Epithelial cell of proximal tubule (primary cell): ENCODE measurements around the gene CHSY3. TPM values are rescaled to one million over a fixed set of nuclear protein-coding genes. Genes with fewer than 3 reads are reported as not detected.

Source experiments
- DNase-seq: peaks from one replicate; pipeline ENCODE4 v3.0.0-alpha.2; 2011; ENCODE audit warnings: low read depth
- H3K4me3 ChIP-seq: 2 replicates; pipeline ENCODE4 v1.5.1; 2011; ENCODE audit warnings: low read depth, mild to moderate bottlenecking, low read length
- total RNA-seq: library from RNA; depleted of rRNA; stranded (reverse); fragments of >200 nt; gene quantifications from 2 replicates; pipeline ENCODE4 v1.2.3, GENCODE V29; 2015
- TF ChIP-seq, protein P1 (sequence below): conservative IDR thresholded peaks from 2 replicates; pipeline ENCODE4 v1.5.1; 2012; ENCODE audit warnings: low read depth, mild to moderate bottlenecking, low read length

CHSY3 gene
- total RNA-seq, 1 donor from 2014 or later, result 1.7 TPM

DNA sequence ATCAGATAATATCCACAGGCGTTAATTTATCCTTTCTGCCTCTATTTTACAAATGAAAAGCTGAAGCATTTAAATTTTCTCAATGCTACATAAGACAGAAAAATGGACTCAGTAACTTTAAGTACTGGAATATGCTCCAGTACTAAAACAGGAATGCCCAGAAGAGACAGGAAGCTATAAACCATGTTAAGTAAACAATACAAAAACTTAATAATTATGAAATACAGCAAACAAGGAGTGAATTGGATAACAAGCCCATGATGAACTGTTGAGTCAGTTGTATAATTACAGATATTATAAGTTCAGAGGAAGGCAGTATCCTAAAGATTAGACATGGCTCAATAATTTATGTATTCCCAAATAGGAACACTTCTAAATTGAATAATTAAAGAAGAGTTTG, 148.5 kb downstream of the CHSY3 start:
- TF ChIP-seq, protein P1, sequence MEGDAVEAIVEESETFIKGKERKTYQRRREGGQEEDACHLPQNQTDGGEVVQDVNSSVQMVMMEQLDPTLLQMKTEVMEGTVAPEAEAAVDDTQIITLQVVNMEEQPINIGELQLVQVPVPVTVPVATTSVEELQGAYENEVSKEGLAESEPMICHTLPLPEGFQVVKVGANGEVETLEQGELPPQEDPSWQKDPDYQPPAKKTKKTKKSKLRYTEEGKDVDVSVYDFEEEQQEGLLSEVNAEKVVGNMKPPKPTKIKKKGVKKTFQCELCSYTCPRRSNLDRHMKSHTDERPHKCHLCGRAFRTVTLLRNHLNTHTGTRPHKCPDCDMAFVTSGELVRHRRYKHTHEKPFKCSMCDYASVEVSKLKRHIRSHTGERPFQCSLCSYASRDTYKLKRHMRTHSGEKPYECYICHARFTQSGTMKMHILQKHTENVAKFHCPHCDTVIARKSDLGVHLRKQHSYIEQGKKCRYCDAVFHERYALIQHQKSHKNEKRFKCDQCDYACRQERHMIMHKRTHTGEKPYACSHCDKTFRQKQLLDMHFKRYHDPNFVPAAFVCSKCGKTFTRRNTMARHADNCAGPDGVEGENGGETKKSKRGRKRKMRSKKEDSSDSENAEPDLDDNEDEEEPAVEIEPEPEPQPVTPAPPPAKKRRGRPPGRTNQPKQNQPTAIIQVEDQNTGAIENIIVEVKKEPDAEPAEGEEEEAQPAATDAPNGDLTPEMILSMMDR, result no peak
- no peak overlapping the region for H3K4me3 ChIP-seq
- DNase-seq, result no peak

- DNase-seq, result no peak
- no peak overlapping the region for H3K4me3 ChIP-seq
- TF ChIP-seq, protein P1, result no peak
Observed at GRCh38 chr5:130055572-130055971, 151.3 kb downstream of the CHSY3 start.

- no peak for DNase-seq
- H3K4me3 ChIP-seq, result no peak overlapping the region
- TF ChIP-seq, protein P1, result no peak
Observed at GRCh38 chr5:130061746-130062145, 157.5 kb downstream of the CHSY3 start.

- TF ChIP-seq, protein P1, result no peak
- no peak for DNase-seq
- H3K4me3 ChIP-seq, result no peak overlapping the region
Observed at GRCh38 chr5:130063603-130064002, 159.3 kb downstream of the CHSY3 start.

DNA sequence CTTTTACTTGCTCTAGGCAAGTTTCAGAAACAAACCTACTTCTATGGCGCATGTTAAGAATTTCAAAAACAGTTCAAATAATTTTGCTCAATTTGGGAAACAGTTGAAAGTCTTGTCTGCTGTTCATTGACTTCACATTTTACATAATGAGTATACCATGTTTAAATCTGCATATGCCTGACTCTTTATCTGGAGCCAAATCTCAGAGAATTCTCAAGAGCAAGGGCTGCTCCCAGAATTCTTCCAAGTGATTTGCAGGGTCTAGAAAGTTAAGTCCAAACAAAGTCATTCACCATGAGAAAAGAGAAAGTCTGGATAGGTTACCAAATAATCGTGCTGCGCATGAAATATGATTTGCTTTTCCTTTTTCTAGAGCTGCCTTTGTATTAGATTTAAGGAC, 160.2 kb downstream of the CHSY3 start:
- TF ChIP-seq, protein P1, result no peak
- no peak for DNase-seq
- no peak overlapping the region for H3K4me3 ChIP-seq

GRCh38 chr5:130065617-130066016, 161.4 kb downstream of the CHSY3 start:
- TF ChIP-seq, protein P1, result no peak
- no peak overlapping the region for H3K4me3 ChIP-seq
- no peak for DNase-seq

DNA sequence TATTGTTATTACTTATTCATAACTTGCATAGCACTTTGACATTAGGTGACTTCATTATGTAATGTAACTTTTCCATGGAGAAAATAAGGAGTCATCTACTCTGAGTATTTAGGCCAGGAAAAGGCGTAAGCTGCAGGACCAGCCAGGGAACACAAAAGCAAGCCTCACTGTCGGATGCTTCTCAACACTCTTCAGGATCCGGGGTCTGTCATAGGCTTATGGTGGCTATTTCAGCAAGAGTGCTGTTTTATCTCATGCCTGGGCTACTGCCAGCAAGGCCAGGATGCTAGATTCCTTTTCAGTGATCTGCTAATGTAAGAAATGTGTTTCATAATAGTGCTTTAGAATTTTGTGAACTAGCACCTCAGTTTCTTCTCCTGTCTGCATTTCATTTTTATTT, 162.4 kb downstream of the CHSY3 start:
- no peak overlapping the region for H3K4me3 ChIP-seq
- TF ChIP-seq, protein P1, result no peak
- no peak for DNase-seq
